GM12892 (cell line): ENCODE data around the gene FOXD4L6.
"Not testable (repeated sequence)": the region's sequence is repeated elsewhere in the genome, so short reads cannot be mapped to it uniquely, and the experiment has no call there.

Source experiments
- POLR2A ChIP-seq: IDR thresholded peaks from 2 replicates; pipeline ENCODE4 v1.6.1; 2011; ENCODE audit warnings: low read depth, low read length, control low read depth
- POLR2AphosphoS5 ChIP-seq: IDR thresholded peaks from 2 replicates; pipeline ENCODE4 v1.6.1; 2011; ENCODE audit warnings: low read depth, low read length, control low read depth
- TAF1 ChIP-seq: IDR thresholded peaks from 2 replicates; pipeline ENCODE4 v1.6.1; 2011; ENCODE audit warnings: low read depth, mild to moderate bottlenecking, control low read depth, low read length, borderline replicate concordance

DNA sequence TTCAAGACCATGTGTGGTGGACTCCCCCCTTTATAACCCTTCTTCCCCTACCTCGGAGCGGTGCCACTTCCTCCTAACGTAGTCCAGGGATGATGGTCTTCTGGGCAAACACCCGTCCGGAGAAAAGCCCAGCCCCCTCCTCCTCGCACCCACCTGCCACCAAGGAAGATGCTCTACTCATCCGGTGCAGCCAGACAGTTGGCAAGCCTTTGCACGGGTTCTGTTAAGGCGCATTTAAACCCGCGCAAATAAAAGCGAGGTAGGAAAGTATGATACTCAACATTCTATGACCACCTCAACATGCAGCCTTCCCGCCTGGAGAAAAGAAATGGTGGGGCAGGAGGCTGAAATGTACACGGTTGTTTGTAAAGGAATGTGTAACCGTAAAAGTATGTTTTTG, at the start of gene FOXD4L6:
- TF ChIP-seq POLR2A, POLR2AphosphoS5, TAF1: not testable (repeated sequence)
